PC-9 (cell line): ENCODE results near the gene SHISAL1. TPM values are rescaled to one million over a fixed set of nuclear protein-coding genes. Genes with fewer than 3 reads are reported as not detected.

Source experiments
- BruUV-seq: library from RNA; stranded (reverse); fragments of 400-500 nt; replicated peaks from 2 replicates; lab custom pipeline; 2021; lab: Mats Ljungman, UMichigan
- CTCF ChIA-PET: fragments of 300-600 bp; sonication (Branson Sonifier 250); formaldehyde crosslinking; loops from one replicate; lab custom pipeline; 2022; ENCODE audit warnings: antibody characterized with exemption; lab: Charles Lee
- POLR2A ChIA-PET: fragments of 300-600 bp; sonication (Branson Sonifier 250); formaldehyde crosslinking; loops from one replicate; lab custom pipeline; 2022; ENCODE audit warnings: antibody characterized with exemption; ENCODE audit not compliant: unreplicated experiment; lab: Charles Lee
- DNase-seq, 2 experiments: peaks; one replicate each; pipeline versions ENCODE4 v3.0.0 to v3.0.0-alpha.2; 2015 to 2022; ENCODE audit warnings: mixed read lengths in 1 of 2
- H2AFZ ChIP-seq: fragments of 200-600 bp; sonication (generic); 2 replicates; pipeline ENCODE4 v1.8.1; 2017; ENCODE audit warnings: antibody characterized with exemption
- H3F3A ChIP-seq: fragments of 200-600 bp; sonication (generic); 2 replicates; pipeline ENCODE4 v1.8.1; 2017; ENCODE audit warnings: antibody characterized with exemption, mild to moderate bottlenecking, low read depth; ENCODE audit not compliant: insufficient read depth
- H3K27ac ChIP-seq: fragments of 200-600 bp; sonication (generic); 2 replicates; pipeline ENCODE4 v1.6.1; 2016; ENCODE audit warnings: mixed run types
- H3K27me3 ChIP-seq: fragments of 200-600 bp; sonication (generic); 2 replicates; pipeline ENCODE4 v1.6.1; 2016; ENCODE audit warnings: low read depth, mixed run types; ENCODE audit not compliant: insufficient read depth
- H3K36me3 ChIP-seq: fragments of 200-600 bp; sonication (generic); 2 replicates; pipeline ENCODE4 v1.6.1; 2016; ENCODE audit warnings: low read depth, mixed run types
- H3K4me1 ChIP-seq: fragments of 200-600 bp; sonication (generic); replicated peaks from 2 replicates; pipeline ENCODE4 v1.6.1; 2016; ENCODE audit warnings: mixed run types; ENCODE audit not compliant: insufficient read depth
- H3K4me2 ChIP-seq: fragments of 200-600 bp; sonication (generic); 2 replicates; pipeline ENCODE4 v1.6.1; 2017; ENCODE audit warnings: mixed run types
- H3K4me3 ChIP-seq: fragments of 200-600 bp; sonication (generic); 2 replicates; pipeline ENCODE4 v1.6.1; 2016; ENCODE audit warnings: mixed run types
- H3K79me2 ChIP-seq: fragments of 200-600 bp; sonication (generic); 2 replicates; pipeline ENCODE4 v1.6.1; 2017; ENCODE audit warnings: low read depth, mixed run types
- H3K9me2 ChIP-seq: fragments of 200-600 bp; sonication (generic); 2 replicates; pipeline ENCODE4 v1.8.1; 2017; ENCODE audit warnings: mild to moderate bottlenecking; ENCODE audit not compliant: insufficient read depth
- H3K9me3 ChIP-seq: fragments of 200-600 bp; sonication (generic); 2 replicates; pipeline ENCODE4 v1.8.1; 2016; ENCODE audit warnings: low read depth; ENCODE audit not compliant: insufficient read depth
- H4K20me1 ChIP-seq: fragments of 200-600 bp; sonication (generic); 2 replicates; pipeline ENCODE4 v1.8.1; 2017; ENCODE audit not compliant: insufficient read depth
- CTCF ChIP-seq: fragments of 200-600 bp; sonication (generic); conservative IDR thresholded peaks from 2 replicates; pipeline ENCODE4 v1.6.1; 2017; ENCODE audit warnings: mixed run types, antibody characterized with exemption, mild to moderate bottlenecking, moderate library complexity
- EZH2 ChIP-seq: fragments of 200-600 bp; sonication (generic); IDR thresholded peaks from 2 replicates; pipeline ENCODE4 v1.8.0; 2017; ENCODE audit warnings: antibody characterized with exemption, low read depth
- intact Hi-C: fragments of 100-400 bp; cut with micrococcal nuclease; formaldehyde crosslinking; loops from one replicate; pipeline ENCODE4 v1.10.0; 2022; ENCODE audit not compliant: unreplicated experiment
- total RNA-seq: library from RNA; stranded (reverse); gene quantifications from 2 replicates; pipeline ENCODE4 v1.2.3, GENCODE V29; 2021

SHISAL1 gene
- total RNA-seq, 1 experiment from 2014 or later: 0.94 TPM

GRCh38 chr22:44260216-44261035, 52.3 kb downstream of the SHISAL1 start:
- Histone ChIP-seq H3K9me3 (no peaks in the 10 kb centered on the region), H3K4me2 (no peak overlapping the region), H3K27ac (no peak overlapping the region), H3K4me1 (no peaks in the 10 kb centered on the region), H3K79me2 (no peaks in the 10 kb centered on the region), H3K36me3 (no peaks in the 10 kb centered on the region), H4K20me1 (no peaks in the 10 kb centered on the region), H2AFZ (no peak overlapping the region), H3F3A (no peaks in the 10 kb centered on the region), H3K9me2 (no peaks in the 10 kb centered on the region), H3K27me3 (no peaks in the 10 kb centered on the region), H3K4me3 (no peak overlapping the region)
- no peak for DNase-seq
- BruUV-seq: no TSS peak
- no peak for TF ChIP-seq EZH2
- no peak for TF ChIP-seq CTCF
- CTCF ChIA-PET: no interaction called here
- POLR2A ChIA-PET: no interaction called here
- intact Hi-C loops: no loop called here

- no peak overlapping the region for H3K4me2 ChIP-seq
- no peaks in the 10 kb centered on the region for H4K20me1 ChIP-seq
- H3K27ac ChIP-seq: no peak overlapping the region
- no peaks in the 10 kb centered on the region for H3K9me3 ChIP-seq
- no peak for DNase-seq
- 0 out of 2 replicates have a peak, but pooled peaks have one; percentile 24 for TF ChIP-seq CTCF
- TF ChIP-seq EZH2: no peak
- intact Hi-C loops: no loop called here
- H3K36me3 ChIP-seq: no peaks in the 10 kb centered on the region
- H3K27me3 ChIP-seq: no peaks in the 10 kb centered on the region
- H3K4me1 ChIP-seq: no peaks in the 10 kb centered on the region
- BruUV-seq: no TSS peak
- ChIA-PET CTCF (interaction anchor here (0.7 kb wide), 1 partner anchor 174 kb away, joined by 3 read pairs; no protein-coding TSS in a partner anchor), POLR2A (interaction anchor here (0.5 kb wide), 1 partner anchor 101 kb away, joined by 3 read pairs; no protein-coding TSS in a partner anchor)
- H3K9me2 ChIP-seq: no peaks in the 10 kb centered on the region
- no peak overlapping the region for H3K4me3 ChIP-seq
- no peaks in the 10 kb centered on the region for H3F3A ChIP-seq
- no peak overlapping the region for H2AFZ ChIP-seq
- H3K79me2 ChIP-seq: no peaks in the 10 kb centered on the region
Measured at GRCh38 chr22:44259366-44260215, 53.2 kb downstream of the SHISAL1 start.

GRCh38 chr22:44256556-44257485, 55.9 kb downstream of the SHISAL1 start:
- H3K9me2 ChIP-seq: no peaks in the 10 kb centered on the region
- intact Hi-C loops: no loop called here
- no peaks in the 10 kb centered on the region for H3F3A ChIP-seq
- CTCF ChIA-PET: no interaction called here
- no peaks in the 10 kb centered on the region for H3K79me2 ChIP-seq
- H3K36me3 ChIP-seq: no peaks in the 10 kb centered on the region
- BruUV-seq: no TSS peak
- H3K9me3 ChIP-seq: no peaks in the 10 kb centered on the region
- DNase-seq: no peak
- H3K4me3 ChIP-seq: no peak overlapping the region
- no peaks in the 10 kb centered on the region for H4K20me1 ChIP-seq
- H3K27me3 ChIP-seq: no peaks in the 10 kb centered on the region
- POLR2A ChIA-PET: no interaction called here
- H2AFZ ChIP-seq: no peak overlapping the region
- H3K27ac ChIP-seq: no peak overlapping the region
- no peak for TF ChIP-seq EZH2
- TF ChIP-seq CTCF: no peak
- no peaks in the 10 kb centered on the region for H3K4me1 ChIP-seq
- H3K4me2 ChIP-seq: no peak overlapping the region
